Activated gamma-delta T cell treated with Interleukin-2 at 50 U/mL for 16 hours (primary cell): ENCODE measurements around the gene RNU6-1.

Source experiments
- DNase-seq: peaks from one replicate; pipeline ENCODE4 v3.0.0-alpha.2; 2020

RNU6-1 gene

DNA sequence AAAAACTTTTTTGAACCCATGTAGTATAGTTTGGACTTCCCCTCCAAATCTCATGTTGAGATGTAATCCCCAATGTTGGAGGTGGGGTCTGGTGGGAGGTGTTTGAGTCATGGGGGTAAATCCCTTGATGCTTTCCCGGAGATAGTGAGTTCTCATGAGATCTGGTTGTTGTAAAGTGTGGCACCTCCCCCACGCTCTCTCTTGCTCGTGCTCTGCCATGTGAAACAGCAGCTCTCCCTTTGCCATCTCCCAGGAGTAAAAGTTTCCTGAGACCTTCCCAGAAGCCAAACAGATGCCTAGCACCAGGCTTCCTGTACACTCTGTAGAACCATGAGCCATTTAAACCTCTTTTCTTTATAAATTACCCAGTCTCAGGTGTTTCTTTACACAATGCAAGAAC lies 16.0 kb upstream of the RNU6-1 start:
- no peak for DNase-seq

DNA sequence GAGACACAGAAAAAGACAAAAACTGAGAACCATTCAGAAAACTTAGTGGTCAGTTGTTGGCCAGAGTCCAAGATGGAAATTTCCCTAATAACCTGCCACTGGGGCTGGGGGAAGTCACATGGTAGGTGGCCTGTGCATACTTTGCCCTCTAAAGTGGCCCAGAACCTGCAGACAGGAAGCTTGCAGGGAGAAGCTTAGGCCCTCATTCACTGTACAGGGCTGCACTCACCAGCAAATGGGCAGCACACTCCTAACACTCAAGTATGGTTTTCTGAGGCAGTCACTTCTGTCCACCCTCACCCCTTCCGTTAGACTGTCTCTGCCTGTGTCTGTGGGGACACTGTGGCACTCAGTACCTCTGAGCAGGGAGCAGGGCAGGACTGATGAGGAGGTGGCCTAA lies 14.5 kb upstream of the RNU6-1 start:
- no peak for DNase-seq

- no peak for DNase-seq
Measured at GRCh38 chr15:67853454-67853853, 13.6 kb upstream of the RNU6-1 start.

- no peak for DNase-seq
Measured at GRCh38 chr15:67852418-67852817, 12.6 kb upstream of the RNU6-1 start.

- no peak for DNase-seq
Measured at GRCh38 chr15:67850994-67851571, 11.2 kb upstream of the RNU6-1 start.

DNA sequence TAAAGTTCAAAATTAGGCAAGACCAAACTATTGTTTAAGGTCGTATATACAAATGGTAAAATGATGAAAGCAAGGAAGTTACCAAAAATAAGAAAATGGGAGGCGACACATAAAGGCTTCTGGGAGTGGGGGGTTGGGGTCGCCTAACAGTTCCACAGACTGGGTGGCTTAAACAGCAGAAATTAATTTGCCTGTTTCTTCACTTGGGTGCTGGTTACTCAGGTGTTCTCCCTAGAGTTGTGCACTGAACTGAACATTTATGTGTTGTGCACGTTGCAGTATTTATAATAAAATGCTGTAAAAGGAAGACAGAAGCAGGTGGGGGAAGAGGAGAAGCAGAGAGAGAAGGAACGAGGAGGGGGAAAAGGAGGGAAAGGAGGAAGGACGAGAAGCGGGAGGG lies 10.5 kb upstream of the RNU6-1 start:
- DNase-seq: no peak

- DNase-seq: no peak
Measured at GRCh38 chr15:67849538-67849937, 9.7 kb upstream of the RNU6-1 start.

- DNase-seq: no peak
Measured at GRCh38 chr15:67845974-67846373, 6.1 kb upstream of the RNU6-1 start.

DNA sequence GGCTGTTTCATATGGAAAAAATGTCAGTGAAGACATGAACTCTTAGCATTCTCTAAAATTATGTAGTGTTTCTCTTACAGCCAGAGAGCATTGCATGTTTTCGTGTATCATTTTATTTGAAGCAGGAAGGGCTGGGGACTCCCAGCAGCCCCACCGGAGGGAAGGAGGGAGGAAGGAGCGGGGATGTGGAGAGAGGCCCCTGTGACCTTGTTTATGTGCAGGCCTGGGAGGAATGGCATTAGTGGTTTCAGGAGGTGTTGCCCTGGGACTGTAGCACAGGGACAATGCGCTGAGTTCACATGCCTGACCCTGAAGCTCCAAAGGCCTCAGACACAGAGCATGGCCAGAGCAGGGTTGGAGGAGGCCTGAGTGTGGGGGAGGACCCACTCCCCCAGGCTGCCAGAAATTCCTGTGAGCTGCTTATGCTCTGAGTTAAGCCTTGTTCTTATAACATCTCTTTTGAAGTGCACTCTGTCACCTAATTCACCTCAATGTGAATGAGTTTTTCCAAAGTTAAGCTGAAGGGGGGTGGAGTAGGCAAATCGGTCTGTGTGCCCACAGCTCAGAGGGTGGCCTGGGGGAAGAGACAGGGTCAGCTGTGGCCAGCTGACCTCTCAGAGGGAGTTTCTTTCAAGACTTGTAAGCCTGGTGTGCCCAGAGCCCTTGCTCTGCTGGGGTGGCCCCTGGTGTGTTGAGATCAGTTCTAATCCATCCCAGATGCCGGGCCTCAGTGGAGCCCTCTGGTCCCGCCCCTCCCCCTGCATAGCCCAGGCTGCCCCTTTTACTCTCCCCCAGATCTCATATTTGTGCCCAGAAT lies 3.9 kb upstream of the RNU6-1 start:
- no peak for DNase-seq

DNA sequence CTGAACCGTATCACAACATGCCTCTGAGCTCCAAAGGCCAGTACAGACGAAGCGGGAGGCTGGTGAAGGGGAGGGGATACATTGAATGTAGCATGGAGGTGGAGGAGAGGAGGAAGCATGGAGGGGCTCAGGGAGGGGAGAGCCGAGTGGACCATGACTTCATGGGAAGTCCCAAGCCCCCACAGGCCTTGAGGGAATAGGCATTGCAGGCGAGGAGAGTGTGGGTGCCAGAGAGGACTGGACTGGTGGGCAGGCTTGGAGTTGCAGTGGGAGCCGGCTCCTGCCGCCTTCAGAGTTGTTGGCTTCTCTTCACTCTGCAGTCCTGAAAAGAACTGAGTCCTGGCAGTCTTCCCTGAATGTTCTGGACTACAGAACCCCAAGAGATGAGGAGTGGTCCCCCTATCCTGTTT lies 3.3 kb upstream of the RNU6-1 start:
- no peak for DNase-seq

DNA sequence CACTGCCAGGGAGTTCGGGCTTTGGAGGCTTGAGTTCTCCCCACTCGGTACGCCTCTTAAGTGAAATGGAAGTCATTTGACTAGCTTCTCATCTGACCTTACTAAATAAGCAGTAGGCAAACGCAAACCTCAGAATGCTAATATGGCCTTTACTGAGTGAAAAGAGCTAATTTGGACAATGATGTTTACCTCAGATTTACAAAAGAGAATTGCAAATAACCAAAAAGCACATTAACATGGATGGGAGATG lies 1.6 kb upstream of the RNU6-1 start:
- no peak for DNase-seq

DNA sequence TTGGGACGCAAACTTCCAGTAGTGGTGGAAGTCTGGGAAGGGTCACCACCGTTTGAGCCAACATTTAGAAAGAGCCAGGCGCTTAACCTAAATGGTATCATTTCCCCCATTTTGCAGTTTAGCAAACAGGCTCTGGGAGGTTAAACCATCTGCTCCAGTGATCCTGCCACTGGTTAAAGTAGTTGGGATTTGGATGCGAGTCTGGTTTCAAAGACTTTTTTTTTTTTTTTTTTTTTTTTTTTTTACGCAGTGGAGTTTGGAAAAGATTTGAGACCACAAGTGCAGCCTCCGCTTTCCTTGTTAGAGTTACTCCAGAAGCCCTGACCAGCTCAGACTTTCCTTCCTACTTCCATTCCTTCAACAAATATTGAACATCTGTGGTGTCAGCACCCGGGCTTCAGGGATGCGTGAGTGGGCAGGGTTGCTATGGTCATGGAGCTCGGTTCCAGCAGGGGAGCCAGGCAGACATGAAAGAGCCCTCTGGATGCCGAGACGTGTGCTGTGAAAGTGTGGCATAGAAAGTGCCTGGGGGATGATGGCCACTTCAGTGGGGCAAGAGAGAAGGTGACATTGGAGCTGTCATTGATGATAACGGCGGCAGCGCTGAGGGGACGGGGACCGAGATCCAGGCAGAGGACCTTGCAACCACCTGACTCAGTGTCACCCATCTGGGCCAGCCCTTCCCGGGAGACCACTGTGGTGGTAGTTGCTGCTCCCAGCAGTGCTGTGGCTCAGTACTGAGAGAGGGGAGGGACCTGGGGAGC lies 1.1 kb upstream of the RNU6-1 start:
- no peak for DNase-seq

- no peak for DNase-seq
Measured at GRCh38 chr15:67839499-67839928, 331 bp downstream of the RNU6-1 start.

DNA sequence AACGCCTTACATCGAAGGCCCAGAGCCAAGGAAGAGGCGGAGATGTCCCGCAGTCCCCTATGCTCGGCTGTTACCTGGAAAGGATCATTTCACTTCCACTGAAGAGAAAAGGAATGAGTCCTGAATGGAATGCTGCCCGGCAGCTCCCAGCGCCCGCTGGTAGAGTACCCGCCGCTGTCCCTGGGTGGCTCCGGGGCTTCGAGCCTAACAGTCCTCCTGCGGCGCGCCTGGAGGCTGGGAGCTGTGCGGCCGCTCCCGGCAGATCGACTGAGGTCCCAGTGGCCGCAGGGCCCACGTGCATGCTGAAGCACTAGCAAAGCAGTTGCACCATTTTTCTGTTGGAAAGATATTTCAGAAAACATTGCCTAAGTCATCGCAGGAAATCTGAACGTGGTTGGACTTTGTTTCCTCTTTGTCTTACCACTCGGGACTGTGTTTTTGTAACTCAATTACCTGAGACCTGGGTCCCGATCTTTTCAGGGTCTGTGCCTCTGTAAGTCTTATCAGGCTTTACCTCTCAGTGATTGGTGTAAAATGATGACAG lies 984 bp downstream of the RNU6-1 start:
- DNase-seq: no peak

DNA sequence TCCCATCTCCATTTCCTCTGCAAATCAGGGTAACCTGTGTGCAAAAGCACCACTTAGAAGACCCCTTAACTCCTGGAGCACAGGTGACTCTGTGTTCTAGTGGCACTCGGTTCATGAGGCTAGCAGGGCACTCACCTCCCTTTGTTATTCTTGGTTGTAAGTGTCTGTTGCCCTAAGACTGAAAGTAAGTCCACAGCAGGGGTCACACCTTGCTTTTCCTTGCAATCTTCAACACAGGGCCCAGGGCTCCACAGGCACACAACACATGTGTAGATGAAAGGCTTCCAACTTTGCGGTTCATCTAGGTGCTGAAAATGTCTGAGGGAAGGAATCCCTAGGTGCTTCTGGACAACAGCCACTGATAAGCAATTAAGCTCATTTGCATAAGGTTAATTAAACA lies 2.9 kb downstream of the RNU6-1 start:
- no peak for DNase-seq

- peak; percentile 53 for DNase-seq
Measured at GRCh38 chr15:67836477-67836876, 3.4 kb downstream of the RNU6-1 start.

- no peak for DNase-seq
Measured at GRCh38 chr15:67836134-67836455, 3.8 kb downstream of the RNU6-1 start.

GRCh38 chr15:67835297-67836133 lies 4.3 kb downstream of the RNU6-1 start:
- DNase-seq: no peak

- no peak for DNase-seq
Measured at GRCh38 chr15:67834581-67835296, 5.1 kb downstream of the RNU6-1 start.

DNA sequence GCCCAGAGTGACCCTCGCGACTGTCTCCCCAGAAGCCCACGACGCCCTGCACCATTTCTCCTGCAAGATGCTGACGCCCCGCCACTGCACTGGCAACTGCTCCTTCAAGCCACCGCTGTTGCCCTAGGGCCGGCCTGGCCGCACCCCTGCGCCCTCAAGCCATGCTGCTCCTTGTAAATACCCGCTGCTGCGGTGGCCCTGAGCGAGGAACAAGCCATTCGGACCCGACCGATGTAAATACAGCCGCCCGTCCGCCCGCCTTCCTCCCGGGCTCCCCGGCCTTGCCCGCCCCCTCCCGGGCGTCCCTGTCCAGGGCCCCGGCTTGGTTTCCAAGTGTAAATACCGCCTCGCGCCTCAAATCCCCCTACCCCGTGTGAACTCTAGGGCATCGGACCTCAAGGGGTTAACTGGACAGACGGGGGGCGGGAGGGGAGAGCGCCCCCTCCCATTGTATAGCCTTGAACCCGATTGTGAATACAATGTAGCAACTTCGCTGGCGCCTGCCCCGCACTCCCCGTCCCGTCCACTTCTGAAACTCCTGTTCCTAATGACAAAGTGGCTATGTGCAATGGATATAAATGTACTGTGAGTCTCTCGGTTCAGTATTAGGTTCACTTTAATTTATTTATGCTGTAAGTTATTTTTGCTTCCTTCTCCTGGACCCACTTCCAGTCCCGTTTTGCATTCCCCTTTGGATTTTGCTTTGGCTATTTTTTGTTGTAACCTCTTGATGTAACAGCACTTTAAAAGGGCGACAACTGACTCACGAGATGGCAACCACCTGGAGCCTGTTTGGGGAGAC lies 5.9 kb downstream of the RNU6-1 start:
- DNase-seq: no peak

GRCh38 chr15:67832897-67833709 lies 6.7 kb downstream of the RNU6-1 start:
- no peak for DNase-seq
